GM21360 (cell line): ENCODE results near the gene VSIG10.
A peak's percentile ranks its signal among the peaks of the same experiment; 100 is the strongest.
"Not testable (repeated sequence)": the region's sequence is repeated elsewhere in the genome, so short reads cannot be mapped to it uniquely, and the experiment has no call there.

Experiments used
- ATAC-seq: cut with Tn5 transposase; IDR thresholded peaks from one replicate; pipeline ENCODE4 v1.9.1; 2021; ENCODE audit warnings: mild to moderate bottlenecking, moderate library complexity; ENCODE audit not compliant: unreplicated experiment

The VSIG10 gene, protein sequence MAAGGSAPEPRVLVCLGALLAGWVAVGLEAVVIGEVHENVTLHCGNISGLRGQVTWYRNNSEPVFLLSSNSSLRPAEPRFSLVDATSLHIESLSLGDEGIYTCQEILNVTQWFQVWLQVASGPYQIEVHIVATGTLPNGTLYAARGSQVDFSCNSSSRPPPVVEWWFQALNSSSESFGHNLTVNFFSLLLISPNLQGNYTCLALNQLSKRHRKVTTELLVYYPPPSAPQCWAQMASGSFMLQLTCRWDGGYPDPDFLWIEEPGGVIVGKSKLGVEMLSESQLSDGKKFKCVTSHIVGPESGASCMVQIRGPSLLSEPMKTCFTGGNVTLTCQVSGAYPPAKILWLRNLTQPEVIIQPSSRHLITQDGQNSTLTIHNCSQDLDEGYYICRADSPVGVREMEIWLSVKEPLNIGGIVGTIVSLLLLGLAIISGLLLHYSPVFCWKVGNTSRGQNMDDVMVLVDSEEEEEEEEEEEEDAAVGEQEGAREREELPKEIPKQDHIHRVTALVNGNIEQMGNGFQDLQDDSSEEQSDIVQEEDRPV

DNA sequence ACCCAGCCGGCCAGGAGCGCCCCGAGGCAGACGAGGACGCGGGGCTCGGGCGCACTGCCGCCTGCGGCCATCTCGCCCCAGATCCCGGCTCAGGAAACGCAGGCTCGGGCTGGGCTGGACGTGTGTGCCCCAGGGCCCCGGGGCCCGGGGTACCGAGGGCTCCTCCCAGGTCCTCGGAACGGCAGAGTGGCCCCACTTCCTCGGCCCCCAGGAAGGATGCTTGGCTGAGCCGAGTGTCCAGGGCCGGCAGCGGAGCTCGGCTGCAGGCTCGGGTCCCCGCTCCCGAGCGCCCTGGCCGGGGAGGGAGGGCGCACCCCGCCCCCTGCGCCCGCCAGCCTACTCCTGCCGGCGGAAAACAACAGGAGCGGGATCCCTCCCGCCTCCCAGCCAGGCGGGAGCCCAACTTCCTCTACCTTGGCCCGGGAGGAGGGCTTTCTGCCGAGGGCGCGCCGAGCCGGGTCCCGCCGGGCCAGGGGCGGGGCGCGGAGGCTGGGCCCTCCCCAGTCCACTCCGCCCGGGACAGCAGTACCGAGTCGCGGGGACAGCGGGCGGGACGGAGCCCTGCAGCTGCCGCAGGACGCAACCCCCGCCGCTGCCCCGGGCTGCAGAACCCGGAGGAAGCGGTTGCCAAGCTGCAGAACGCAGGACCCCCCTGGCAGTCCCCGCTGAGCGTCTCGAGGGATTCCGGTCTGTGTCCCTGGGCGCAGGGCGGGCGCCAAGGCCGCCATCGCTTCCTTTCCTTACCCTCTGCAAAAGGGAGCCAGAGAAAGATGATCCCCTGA, at the start of gene VSIG10:
TSS of gene VSIG10 (minus strand) at position 411 of the 782 bp plus-strand sequence. CDS start at position 71, 340 bp downstream.
- no peak for ATAC-seq

DNA sequence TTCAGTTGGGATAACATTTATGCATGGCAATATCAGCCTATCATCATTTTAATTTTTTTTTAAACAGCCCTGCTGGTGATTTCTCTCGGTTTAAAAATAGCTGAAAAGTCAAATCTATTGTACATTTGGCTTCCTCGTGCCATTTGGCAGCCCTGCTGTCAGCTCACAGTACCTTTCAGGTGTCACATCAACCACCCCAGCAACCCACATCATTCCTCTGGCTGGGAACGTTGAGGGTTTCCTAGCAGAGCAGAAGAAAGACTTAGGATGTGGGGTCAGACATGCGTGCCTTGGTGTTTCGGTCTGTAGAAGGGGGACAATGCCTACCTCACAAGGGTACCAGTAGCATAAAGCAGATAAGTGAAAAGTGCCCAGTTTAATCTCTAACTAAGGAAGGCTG, 47.9 kb upstream of the VSIG10 start:
- no peak for ATAC-seq

DNA sequence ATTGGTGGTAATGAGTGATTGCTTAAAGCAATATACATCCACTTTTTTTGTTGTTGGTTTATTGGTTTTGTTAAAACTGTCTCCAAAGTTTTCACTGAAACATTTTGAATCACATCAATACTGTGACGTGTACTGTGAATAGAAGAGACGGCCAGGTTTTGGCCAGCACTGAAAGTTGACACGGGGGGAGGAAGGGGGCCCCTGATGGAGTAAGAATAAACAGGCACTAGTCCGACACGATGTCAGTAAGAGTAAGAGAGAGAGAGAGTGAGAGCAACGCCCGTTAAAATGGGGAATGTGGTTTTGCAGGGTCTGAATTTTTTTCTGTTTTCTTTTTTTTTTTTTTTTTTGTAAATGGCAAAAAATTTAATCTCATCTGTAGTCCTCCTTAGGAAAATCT, 46.8 kb upstream of the VSIG10 start:
- ATAC-seq, result no peak

DNA sequence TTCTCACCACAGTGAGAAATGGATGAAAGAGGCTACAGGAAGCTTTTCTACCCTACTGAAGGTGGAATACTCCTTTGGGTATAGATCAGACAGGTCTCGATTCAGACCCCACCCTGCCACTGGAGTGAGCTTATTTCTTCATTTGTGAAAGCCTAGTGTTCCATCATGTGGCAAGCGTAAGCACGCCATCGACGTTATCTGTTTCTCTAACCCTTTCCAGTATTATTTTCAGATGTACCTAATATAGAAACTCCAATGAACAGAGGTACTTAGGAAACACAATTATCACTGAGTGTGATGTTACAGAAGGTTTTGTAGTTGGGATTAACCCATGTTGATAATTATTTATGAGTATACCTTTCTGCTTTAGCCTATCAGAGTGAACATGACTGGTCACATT, 44.5 kb upstream of the VSIG10 start:
- ATAC-seq, result no peak

DNA sequence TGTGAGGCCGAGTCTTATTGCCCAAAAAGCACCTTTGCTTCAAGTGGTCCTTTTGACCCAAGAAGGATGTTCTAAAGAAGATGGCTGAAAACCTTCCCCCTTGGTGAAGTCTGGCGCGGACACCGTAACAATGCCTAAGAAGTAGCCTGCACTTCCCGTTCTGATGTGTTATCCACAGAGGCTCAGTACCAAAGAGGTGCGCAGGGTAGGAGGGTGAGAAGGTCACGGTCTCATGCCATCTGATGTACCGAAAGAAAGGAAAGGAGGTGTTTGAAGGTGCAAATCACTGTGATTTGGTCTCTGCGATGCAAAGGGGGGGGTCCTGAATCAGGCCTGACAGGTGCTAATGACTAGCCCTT, 42.0 kb upstream of the VSIG10 start:
- no peak for ATAC-seq

DNA sequence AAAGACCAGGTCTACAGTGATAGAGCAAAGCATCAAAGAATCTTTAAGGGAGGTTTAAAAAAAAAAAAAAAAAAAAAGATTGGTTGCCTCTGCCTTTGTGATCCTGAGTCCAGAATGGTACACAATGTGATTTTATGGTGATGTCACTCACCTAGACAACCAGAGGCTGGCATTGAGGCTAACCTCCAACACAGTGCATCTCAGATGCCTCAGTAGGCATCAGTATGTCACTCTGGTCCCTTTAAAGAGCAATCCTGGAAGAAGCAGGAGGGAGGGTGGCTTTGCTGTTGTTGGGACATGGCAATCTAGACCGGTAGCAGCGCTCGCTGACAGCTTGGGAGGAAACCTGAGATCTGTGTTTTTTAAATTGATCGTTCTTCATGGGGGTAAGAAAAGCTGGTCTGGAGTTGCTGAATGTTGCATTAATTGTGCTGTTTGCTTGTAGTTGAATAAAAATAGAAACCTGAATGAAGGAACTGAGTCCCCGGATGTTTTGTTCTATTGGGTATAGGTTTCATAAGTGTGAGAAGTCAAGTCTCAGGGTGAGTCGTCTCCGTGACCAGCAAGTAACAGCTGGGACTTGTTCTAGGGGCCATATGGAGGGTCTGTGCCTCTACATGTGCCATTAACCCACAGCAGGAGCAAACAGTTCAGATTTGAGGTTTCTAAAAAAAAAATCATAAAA, 41.4 kb upstream of the VSIG10 start:
- ATAC-seq, result no peak

DNA sequence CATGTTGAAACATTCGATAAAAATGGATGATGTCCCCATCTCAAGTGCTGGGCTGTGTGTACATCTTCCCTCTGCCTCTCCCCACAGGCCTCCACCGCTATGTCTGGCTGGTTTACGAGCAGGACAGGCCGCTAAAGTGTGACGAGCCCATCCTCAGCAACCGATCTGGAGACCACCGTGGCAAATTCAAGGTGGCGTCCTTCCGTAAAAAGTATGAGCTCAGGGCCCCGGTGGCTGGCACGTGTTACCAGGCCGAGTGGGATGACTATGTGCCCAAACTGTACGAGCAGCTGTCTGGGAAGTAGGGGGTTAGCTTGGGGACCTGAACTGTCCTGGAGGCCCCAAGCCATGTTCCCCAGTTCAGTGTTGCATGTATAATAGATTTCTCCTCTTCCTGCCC, 40.7 kb upstream of the VSIG10 start:
- no peak for ATAC-seq

DNA sequence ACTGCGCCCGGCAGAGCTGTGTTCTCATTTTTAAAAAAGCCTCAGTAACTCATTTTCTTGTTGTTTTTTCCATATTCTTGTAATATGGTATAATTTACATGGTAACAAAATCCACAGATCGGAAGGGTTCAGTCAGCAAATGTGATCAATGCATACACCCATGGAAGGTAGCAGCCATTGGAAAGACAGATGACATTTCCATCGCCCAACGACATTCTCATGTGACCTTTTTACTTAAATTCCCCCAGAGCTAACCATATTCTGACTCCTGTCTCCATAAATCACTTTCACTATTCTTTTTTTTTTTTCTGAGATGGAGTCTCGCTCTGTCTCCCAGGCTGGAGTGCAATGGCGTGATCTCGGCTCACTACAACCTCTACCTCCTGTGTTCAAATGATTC, 37.0 kb upstream of the VSIG10 start:
- no peak for ATAC-seq

DNA sequence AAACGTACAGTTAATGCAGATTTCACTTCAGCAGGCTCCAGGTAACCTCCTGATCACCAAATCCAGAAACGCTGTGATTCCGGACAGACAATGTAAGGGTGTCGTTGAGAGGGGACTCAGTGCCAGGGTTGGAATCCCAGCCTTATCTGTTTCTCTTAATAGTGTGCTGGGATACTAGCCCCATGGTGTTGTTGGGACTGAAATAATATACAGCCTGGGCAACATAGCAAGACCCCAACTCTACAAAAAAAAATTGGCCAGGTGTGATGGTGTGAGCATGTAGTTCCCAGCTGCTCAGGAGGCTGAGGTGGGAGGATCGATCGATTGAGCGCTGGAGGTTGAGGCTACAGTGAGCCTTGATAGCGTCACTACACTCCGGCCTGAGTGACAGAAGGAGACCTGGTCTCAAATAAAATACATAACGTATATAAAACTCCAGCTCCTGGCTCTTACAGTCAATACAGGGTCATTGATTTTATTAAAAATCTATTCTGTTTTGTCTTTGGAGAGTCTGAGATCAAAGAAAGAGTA, 33.4 kb upstream of the VSIG10 start:
- ATAC-seq, result no peak

DNA sequence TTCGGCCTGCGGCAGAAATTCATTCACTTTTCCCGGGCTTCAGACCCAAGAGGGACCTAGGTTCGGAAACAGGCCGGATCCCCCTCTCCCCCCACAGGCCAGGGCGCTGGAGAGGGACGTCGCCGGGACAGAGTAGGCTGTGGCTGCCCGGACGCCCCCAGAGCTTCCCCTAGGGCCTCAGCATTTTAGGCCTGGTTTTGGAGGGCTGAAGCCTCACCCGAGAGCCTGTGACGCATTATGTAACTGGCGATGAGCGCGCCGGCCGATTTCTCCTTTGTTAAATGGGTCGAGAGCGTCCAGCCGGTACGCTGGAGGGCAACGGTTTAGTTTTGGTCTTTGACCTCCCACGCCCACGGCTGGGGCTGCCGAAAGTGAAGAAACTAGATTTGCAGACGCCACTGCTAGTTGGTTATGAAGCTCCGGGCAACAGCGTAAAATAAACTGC, 32.8 kb upstream of the VSIG10 start:
- ATAC-seq, result peak; percentile 32

DNA sequence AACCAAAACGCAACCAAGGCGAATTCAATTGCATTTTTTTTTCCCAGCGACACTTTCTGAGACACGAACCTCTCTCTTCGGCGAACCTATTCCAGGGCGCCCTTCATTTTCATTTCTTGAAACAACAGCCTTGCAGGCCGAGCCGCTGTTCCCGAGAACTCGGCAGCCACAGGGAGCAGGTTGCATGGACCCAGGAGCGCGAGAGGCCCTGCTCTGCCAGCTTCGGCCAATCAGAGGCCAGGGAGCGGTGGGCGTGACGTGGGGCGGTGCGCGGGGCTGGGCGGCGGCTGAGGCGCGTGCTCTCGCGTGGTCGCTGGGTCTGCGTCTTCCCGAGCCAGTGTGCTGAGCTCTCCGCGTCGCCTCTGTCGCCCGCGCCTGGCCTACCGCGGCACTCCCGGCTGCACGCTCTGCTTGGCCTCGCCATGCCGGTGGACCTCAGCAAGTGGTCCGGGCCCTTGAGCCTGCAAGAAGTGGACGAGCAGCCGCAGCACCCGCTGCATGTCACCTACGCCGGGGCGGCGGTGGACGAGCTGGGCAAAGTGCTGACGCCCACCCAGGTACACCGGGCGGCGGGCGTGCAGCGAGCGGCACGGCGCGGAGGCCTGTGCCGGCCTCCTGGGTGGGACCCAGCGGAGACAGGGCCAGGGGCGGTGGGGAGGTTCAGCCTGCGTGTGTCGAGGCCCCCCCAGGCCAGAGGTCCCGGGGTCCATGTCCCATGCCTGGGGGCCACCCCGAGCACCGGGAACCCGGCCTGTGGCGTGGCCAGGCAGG, 32.2 kb upstream of the VSIG10 start, which contains the start of gene PEBP1:
TSS of gene PEBP1 (plus strand) at position 337 of the 771 bp plus-strand sequence. CDS start at position 423, 86 bp downstream.
- peak; percentile 96 for ATAC-seq

DNA sequence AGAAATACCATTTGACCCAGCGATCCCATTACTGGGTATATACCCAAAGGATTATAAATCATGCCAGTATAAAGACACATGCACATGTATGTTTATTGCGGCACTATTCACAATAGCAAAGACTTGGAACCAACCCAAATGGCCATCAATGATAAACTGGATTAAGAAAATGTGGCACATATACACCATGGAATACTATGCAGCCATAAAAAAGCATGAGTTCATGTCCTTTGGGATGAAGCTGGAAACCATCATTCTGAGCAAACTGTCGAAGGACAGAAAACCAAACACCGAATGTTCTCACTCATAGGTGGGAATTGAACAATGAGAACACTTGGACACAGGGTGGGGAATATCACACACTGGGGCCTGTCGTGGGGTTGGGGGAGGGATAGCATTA, 25.6 kb upstream of the VSIG10 start:
- ATAC-seq, result not testable (repeated sequence)

DNA sequence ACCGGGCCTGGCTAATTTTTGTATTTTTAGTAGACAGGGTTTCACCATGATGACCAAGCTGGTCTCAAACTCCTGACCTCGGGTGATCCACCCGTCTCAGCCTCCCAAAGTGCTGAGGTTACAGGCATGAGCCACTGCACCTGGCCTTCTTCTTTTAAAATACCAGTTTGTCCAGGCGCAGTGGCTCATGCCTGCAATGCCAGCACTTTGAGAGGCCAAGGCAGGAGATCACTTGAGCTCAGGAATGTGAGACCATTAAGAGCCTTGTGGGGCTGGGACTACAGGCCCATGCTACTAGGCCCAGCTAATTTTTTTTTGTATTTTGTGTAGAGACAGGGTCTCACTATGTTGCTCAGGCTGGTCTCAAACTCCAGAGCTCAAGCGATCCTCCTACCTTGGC, 24.1 kb upstream of the VSIG10 start:
- ATAC-seq, result no peak

DNA sequence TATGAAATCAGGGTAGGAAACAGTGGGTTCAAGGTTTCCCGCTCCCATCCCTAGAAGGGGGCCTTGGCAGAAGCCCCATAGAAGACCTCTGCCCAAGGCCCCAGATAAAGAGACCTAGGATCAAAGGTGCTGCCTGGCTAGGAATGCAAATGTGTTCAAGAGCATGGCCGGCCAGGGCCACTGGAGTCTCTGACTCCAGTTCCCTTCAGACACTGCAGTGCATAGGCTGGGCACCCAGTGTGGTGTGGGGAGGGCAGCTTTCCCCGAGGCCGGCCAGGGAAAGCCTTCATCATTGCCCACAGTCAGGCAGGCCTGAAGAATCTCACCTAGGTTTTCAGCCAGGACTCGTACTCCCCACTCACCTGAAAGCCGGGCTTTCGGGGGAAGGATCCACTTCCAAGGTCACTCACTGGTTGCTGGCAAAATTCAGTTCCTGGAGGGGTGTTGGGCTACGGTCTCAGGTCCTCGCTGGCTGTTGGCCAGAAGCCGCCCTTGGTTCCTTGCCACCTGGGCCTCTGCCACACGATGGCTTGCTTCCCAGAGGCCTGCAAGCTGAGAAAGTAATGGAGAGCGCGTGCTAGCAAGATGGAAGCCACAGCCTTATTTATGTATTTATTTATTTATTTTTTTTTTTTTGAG, 22.4 kb upstream of the VSIG10 start:
- no peak for ATAC-seq

DNA sequence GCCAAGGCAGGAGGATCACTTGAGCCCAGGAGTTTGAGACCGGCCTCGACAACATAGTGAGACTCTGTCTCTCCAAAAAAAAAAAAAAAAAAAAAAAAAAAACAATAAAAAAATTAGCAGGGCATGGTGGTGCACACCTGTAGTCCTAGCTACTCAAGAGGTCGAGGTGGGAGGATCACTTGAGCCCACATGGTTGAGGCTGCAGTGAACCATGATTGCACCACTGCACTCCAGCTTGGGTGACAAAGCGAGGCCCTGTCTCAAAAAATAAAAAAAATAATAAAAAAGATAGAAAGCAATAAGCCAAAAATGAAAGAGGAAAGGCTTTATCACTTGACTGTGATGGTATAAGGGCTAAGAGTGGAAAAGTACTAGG, 21.9 kb upstream of the VSIG10 start:
- ATAC-seq, result no peak

DNA sequence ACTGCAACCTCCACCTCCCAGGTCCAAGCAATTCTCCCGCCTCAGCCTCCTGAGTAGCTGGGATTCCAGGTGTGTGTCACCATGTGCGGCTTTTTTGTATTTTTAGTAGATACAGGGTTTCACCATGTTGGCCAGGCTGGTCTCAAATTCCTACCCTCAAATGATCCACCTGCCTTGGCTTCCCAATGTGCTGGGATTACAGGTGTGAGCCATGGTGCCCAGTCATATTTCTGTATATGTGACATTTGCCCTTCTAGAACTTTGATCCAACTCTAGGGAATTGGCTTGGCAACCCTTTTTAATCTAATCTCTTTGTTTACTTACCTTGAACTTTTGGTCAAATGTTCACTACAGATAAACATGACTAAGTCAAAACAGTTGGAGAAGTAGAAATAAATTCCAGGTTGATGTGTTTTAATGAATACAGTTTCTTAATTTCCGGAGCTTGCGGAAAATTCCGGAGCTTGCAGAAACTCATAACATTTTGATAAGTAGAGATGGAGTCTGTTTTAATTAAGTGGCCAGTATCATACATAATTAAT, 20.6 kb upstream of the VSIG10 start:
- no peak for ATAC-seq

DNA sequence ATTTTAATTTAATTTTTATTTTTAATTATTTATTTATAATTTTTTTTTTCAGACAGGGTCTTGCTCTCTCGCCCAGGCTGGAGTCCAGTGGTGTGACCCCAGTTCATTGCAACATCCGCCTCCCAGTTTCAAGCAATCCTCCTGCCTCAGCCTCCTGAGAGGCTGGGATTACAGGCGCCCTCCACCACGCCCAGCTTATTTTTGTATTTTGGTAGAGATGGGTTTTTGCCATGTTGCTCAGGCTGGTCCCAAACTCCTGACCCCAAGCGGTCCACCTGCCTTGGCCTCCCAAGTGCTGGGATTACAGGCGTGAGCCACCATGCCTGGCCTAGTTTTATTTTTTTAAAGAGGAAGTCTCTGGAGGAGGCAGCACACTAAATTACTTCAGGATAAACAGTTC, 18.5 kb upstream of the VSIG10 start:
- no peak for ATAC-seq

DNA sequence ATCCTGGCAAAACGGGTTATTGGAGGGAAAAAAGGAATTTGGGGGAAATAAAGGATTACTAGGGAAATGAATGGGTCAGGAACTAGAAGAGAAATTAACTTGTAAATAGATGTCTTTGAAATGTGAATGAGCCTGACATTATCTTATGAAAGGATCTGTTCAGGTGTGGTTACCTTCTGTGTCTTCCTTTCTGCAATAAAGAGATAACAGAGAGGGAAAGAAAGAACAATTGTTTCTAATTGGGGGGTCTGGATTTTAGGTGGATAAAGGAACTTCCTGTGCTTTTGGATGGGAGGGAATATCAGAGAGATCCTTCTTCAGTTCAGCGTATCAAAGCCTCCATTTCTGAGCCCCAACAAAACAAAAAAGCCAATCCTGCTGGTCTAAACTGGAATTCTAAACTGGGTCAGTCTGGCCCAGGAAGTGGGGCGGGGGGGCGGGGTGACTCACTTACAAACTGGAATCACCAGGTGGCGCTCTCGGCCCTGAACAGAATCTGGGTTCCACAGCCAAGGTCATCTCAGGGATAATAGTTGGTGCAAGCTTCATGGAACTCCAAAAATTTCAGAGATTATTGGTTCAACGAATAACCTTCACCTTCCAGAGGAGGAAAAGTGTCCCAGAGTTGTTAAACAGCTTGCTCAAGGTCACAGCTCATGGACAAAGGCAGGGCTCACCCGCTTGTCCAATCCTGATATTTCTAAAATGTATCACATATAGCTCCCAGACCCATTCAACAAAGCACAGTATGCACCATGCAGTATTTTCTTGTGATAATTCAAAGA, 17.0 kb upstream of the VSIG10 start:
- no peak for ATAC-seq

DNA sequence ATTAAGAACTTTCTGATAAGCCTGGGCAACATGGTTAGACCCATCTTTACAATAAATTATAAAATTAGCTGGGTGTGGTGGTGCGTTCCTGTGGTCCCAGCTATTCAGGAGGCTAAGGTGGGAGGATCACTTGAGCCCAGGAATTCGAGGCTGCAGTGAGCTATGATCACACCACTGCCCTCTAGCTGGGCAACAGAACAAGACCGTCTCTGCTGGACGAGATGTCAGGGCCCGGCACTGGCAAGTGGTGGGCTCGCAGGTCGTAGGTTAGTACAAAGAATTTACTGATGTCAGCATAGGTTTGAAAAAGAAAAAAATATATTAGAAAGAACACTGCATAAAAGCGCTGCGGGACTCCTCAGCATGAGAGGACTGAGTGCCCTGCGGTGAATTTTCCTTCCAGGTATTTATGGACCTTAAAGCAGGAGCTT, 15.7 kb upstream of the VSIG10 start:
- ATAC-seq, result no peak
